ENCODE data around the gene CX3CL1. TPM values are rescaled to one million over a fixed set of nuclear protein-coding genes. Genes with fewer than 3 reads are reported as not detected.

CX3CL1 gene
- total and polyA plus RNA-seq, 2 of the 13 experiments (the other 11 are each of a cell fraction or from before 2014, with no cell fraction given), result 57.3 to 60.8 TPM

DNA sequence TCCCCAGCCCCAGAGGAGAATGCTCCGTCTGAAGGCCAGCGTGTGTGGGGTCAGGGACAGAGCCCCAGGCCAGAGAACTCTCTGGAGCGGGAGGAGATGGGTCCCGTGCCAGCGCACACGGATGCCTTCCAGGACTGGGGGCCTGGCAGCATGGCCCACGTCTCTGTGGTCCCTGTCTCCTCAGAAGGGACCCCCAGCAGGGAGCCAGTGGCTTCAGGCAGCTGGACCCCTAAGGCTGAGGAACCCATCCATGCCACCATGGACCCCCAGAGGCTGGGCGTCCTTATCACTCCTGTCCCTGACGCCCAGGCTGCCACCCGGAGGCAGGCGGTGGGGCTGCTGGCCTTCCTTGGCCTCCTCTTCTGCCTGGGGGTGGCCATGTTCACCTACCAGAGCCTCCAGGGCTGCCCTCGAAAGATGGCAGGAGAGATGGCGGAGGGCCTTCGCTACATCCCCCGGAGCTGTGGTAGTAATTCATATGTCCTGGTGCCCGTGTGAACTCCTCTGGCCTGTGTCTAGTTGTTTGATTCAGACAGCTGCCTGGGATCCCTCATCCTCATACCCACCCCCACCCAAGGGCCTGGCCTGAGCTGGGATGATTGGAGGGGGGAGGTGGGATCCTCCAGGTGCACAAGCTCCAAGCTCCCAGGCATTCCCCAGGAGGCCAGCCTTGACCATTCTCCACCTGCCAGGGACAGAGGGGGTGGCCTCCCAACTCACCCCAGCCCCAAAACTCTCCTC is 10.4 kb downstream of the CX3CL1 start (continued):
- TF ChIP-seq, protein P1, sequence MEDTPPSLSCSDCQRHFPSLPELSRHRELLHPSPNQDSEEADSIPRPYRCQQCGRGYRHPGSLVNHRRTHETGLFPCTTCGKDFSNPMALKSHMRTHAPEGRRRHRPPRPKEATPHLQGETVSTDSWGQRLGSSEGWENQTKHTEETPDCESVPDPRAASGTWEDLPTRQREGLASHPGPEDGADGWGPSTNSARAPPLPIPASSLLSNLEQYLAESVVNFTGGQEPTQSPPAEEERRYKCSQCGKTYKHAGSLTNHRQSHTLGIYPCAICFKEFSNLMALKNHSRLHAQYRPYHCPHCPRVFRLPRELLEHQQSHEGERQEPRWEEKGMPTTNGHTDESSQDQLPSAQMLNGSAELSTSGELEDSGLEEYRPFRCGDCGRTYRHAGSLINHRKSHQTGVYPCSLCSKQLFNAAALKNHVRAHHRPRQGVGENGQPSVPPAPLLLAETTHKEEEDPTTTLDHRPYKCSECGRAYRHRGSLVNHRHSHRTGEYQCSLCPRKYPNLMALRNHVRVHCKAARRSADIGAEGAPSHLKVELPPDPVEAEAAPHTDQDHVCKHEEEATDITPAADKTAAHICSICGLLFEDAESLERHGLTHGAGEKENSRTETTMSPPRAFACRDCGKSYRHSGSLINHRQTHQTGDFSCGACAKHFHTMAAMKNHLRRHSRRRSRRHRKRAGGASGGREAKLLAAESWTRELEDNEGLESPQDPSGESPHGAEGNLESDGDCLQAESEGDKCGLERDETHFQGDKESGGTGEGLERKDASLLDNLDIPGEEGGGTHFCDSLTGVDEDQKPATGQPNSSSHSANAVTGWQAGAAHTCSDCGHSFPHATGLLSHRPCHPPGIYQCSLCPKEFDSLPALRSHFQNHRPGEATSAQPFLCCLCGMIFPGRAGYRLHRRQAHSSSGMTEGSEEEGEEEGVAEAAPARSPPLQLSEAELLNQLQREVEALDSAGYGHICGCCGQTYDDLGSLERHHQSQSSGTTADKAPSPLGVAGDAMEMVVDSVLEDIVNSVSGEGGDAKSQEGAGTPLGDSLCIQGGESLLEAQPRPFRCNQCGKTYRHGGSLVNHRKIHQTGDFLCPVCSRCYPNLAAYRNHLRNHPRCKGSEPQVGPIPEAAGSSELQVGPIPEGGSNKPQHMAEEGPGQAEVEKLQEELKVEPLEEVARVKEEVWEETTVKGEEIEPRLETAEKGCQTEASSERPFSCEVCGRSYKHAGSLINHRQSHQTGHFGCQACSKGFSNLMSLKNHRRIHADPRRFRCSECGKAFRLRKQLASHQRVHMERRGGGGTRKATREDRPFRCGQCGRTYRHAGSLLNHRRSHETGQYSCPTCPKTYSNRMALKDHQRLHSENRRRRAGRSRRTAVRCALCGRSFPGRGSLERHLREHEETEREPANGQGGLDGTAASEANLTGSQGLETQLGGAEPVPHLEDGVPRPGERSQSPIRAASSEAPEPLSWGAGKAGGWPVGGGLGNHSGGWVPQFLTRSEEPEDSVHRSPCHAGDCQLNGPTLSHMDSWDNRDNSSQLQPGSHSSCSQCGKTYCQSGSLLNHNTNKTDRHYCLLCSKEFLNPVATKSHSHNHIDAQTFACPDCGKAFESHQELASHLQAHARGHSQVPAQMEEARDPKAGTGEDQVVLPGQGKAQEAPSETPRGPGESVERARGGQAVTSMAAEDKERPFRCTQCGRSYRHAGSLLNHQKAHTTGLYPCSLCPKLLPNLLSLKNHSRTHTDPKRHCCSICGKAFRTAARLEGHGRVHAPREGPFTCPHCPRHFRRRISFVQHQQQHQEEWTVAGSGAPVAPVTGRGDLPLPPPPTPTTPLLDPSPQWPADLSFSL (CRISPR knock-in tag; IDR thresholded peaks at IDR 0.05), result no peak
- TF ChIP-seq NRL (CRISPR knock-in tag; IDR thresholded peaks at IDR 0.05; ENCODE audit: borderline replicate concordance) (no peak), GTF3A (CRISPR knock-in tag; conservative IDR thresholded peaks at IDR 0.05) (no peak), POLR2AphosphoS5 (IDR thresholded peaks at IDR 0.05; ENCODE audit: low read depth, low read length) (no peak), ZNF563 (CRISPR knock-in tag; IDR thresholded peaks at IDR 0.05) (no peak), ZNF512B (CRISPR knock-in tag; IDR thresholded peaks at IDR 0.05; ENCODE audit: borderline replicate concordance) (0 out of 2 replicates have a peak, but pooled peaks have one; percentile 25), ZNF260 (CRISPR knock-in tag; IDR thresholded peaks at IDR 0.05; ENCODE audit: borderline replicate concordance, low read depth) (no peak)
- TF ChIP-seq, protein P2, sequence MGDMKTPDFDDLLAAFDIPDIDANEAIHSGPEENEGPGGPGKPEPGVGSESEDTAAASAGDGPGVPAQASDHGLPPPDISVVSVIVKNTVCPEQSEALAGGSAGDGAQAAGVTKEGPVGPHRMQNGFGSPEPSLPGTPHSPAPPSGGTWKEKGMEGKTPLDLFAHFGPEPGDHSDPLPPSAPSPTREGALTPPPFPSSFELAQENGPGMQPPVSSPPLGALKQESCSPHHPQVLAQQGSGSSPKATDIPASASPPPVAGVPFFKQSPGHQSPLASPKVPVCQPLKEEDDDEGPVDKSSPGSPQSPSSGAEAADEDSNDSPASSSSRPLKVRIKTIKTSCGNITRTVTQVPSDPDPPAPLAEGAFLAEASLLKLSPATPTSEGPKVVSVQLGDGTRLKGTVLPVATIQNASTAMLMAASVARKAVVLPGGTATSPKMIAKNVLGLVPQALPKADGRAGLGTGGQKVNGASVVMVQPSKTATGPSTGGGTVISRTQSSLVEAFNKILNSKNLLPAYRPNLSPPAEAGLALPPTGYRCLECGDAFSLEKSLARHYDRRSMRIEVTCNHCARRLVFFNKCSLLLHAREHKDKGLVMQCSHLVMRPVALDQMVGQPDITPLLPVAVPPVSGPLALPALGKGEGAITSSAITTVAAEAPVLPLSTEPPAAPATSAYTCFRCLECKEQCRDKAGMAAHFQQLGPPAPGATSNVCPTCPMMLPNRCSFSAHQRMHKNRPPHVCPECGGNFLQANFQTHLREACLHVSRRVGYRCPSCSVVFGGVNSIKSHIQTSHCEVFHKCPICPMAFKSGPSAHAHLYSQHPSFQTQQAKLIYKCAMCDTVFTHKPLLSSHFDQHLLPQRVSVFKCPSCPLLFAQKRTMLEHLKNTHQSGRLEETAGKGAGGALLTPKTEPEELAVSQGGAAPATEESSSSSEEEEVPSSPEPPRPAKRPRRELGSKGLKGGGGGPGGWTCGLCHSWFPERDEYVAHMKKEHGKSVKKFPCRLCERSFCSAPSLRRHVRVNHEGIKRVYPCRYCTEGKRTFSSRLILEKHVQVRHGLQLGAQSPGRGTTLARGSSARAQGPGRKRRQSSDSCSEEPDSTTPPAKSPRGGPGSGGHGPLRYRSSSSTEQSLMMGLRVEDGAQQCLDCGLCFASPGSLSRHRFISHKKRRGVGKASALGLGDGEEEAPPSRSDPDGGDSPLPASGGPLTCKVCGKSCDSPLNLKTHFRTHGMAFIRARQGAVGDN (CRISPR knock-in tag; IDR thresholded peaks at IDR 0.05), result peak; percentile 33; the same call in 1 of the 2 replicates
- TF ChIP-seq, protein P3, sequence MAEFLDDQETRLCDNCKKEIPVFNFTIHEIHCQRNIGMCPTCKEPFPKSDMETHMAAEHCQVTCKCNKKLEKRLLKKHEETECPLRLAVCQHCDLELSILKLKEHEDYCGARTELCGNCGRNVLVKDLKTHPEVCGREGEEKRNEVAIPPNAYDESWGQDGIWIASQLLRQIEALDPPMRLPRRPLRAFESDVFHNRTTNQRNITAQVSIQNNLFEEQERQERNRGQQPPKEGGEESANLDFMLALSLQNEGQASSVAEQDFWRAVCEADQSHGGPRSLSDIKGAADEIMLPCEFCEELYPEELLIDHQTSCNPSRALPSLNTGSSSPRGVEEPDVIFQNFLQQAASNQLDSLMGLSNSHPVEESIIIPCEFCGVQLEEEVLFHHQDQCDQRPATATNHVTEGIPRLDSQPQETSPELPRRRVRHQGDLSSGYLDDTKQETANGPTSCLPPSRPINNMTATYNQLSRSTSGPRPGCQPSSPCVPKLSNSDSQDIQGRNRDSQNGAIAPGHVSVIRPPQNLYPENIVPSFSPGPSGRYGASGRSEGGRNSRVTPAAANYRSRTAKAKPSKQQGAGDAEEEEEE (CRISPR knock-in tag; IDR thresholded peaks at IDR 0.05; ENCODE audit: borderline replicate concordance), result no peak
- TF ChIP-seq, protein P4, sequence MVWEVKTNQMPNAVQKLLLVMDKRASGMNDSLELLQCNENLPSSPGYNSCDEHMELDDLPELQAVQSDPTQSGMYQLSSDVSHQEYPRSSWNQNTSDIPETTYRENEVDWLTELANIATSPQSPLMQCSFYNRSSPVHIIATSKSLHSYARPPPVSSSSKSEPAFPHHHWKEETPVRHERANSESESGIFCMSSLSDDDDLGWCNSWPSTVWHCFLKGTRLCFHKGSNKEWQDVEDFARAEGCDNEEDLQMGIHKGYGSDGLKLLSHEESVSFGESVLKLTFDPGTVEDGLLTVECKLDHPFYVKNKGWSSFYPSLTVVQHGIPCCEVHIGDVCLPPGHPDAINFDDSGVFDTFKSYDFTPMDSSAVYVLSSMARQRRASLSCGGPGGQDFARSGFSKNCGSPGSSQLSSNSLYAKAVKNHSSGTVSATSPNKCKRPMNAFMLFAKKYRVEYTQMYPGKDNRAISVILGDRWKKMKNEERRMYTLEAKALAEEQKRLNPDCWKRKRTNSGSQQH (CRISPR knock-in tag; IDR thresholded peaks at IDR 0.05; ENCODE audit: low read depth), result no peak

Measured in HepG2 (cell line).